Measurements from ENCODE around the gene SLIT3. TPM values are rescaled to one million over a fixed set of nuclear protein-coding genes. Genes with fewer than 3 reads are reported as not detected.
A peak's percentile ranks its signal among the peaks of the same experiment; 100 is the strongest.

Gene SLIT3
- total RNA-seq, 1 experiment from 2014 or later, result 0.92 TPM

- peaks cover 39% of the 10 kb centered on the region for H3K27me3 Mint-ChIP-seq (ENCODE audit: low read depth)
Observed at GRCh38 chr5:168696611-168697010, 604.3 kb downstream of the SLIT3 start.

More at GRCh38 chr5:168696611-168697010, 604.3 kb downstream of the SLIT3 start:
- H2BK12ac ChIP-seq (ENCODE audit: insufficient read length, low read depth, low read length), result no peak overlapping the region
- H2AK5ac ChIP-seq (ENCODE audit: insufficient read length, low read length), result no peak overlapping the region
- no peaks in the 10 kb centered on the region for H3K79me2 ChIP-seq (ENCODE audit: insufficient read depth, low read length)
- no peak overlapping the region for H3K9ac ChIP-seq (ENCODE audit: extremely low read depth, insufficient read length, low read length)
- Mint-ChIP-seq H3K9me3 (no peaks in the 10 kb centered on the region), H3K4me3 (no peak overlapping the region), H3K27ac (no peak overlapping the region), H3K36me3 (ENCODE audit: insufficient read depth in 1 of 3, low read depth in 3 of 3) (no peaks in the 10 kb centered on the region), H3K4me1 (peaks cover 2 to 3% of the 10 kb centered on the region in 2 experiments; a peak in 2 of 4 replicates)
- no peaks in the 10 kb centered on the region for H3K9me3 ChIP-seq (ENCODE audit: control insufficient read depth, low read depth, low read length)
- H2BK120ac ChIP-seq (ENCODE audit: low read depth, low read length, poor library complexity, severe bottlenecking), result no peak overlapping the region
- no peaks in the 10 kb centered on the region for H4K20me1 ChIP-seq (ENCODE audit: control insufficient read depth, insufficient read depth, insufficient read length)
- H3K4me1 ChIP-seq (ENCODE audit: insufficient read depth, low read length), result no peaks in the 10 kb centered on the region
- H3K18ac ChIP-seq (ENCODE audit: insufficient read length, low read depth, low read length), result no peak overlapping the region
- no peak overlapping the region for H3K56ac ChIP-seq (ENCODE audit: insufficient read length, low read depth, low read length)
- no peaks in the 10 kb centered on the region for H3K23me2 ChIP-seq (ENCODE audit: insufficient read length, low read depth, low read length, poor library complexity, severe bottlenecking)
- no peak overlapping the region for H4K91ac ChIP-seq (ENCODE audit: insufficient read length, low read depth, low read length)
- no peak overlapping the region for H4K5ac ChIP-seq (ENCODE audit: insufficient read length, low read depth, low read length)
- H3K14ac ChIP-seq (ENCODE audit: insufficient read depth, low read length), result 0 out of 2 replicates have a peak overlapping the region, but pooled peaks have one; percentile 12
- H3K79me1 ChIP-seq (ENCODE audit: insufficient read depth, low read depth, low read length, poor library complexity, severe bottlenecking), result no peaks in the 10 kb centered on the region
- H4K8ac ChIP-seq (replicated peaks; ENCODE audit: insufficient read length, low read depth, low read length), result no peak overlapping the region
- H2BK5ac ChIP-seq (ENCODE audit: insufficient read length, low read length), result no peak overlapping the region
- H3K4me2 ChIP-seq (ENCODE audit: insufficient read depth, insufficient read length, low read length), result no peak overlapping the region
- no peak overlapping the region for H3K23ac ChIP-seq (ENCODE audit: insufficient read length, low read depth, low read length)
- DNase-seq, result no peak
- H3K27ac ChIP-seq (ENCODE audit: insufficient read length, low read depth, low read length), result no peak overlapping the region
- H2BK20ac ChIP-seq (ENCODE audit: low read depth, low read length, poor library complexity, severe bottlenecking), result no peak overlapping the region
- no peaks in the 10 kb centered on the region; the same call in 1 of the 2 replicates for H3K27me3 ChIP-seq (ENCODE audit: insufficient read depth, low read length)
- no peak overlapping the region for H3K4ac ChIP-seq (ENCODE audit: low read depth, low read length)
- no peak for TF ChIP-seq CTCF (conservative IDR thresholded peaks at IDR 0.05)
- H2BK15ac ChIP-seq (ENCODE audit: low read depth, low read length), result no peak overlapping the region
- H3T11ph ChIP-seq (ENCODE audit: low read length), result no peak overlapping the region
- H2AFZ ChIP-seq (ENCODE audit: low read length), result no peak overlapping the region
- no CpG with 5 or more reads among the region's 2 CpGs for WGBS (ENCODE audit: extremely low coverage, insufficient read length, low lambda C conversion rate)
